Stimulated activated CD4-positive, alpha-beta T cell treated with anti-CD3 and anti-CD28 coated beads, Interleukin-15, amount 100 ng/mL, for 48 hours (primary cell): ENCODE data around the gene COQ10A.
"Not testable (repeated sequence)": the region's sequence is repeated elsewhere in the genome, so short reads cannot be mapped to it uniquely, and the experiment has no call there.

ENCODE experiments used
- DNase-seq, 2 donors: peaks; one replicate each; pipeline ENCODE4 v3.0.0-alpha.2; 2020; ENCODE audit warnings: low read depth in 2 of 2

The COQ10A gene

GRCh38 chr12:56278905-56279304, 12.2 kb downstream of the COQ10A start:
- no peak for DNase-seq

- no peak for DNase-seq
Observed at GRCh38 chr12:56280849-56281248, 14.1 kb downstream of the COQ10A start.

- no peak for DNase-seq
Observed at GRCh38 chr12:56282030-56282429, 15.3 kb downstream of the COQ10A start.

- DNase-seq, result no peak
Observed at GRCh38 chr12:56282579-56282978, 15.8 kb downstream of the COQ10A start.

GRCh38 chr12:56284263-56284662, 17.5 kb downstream of the COQ10A start:
- DNase-seq, result not testable (repeated sequence)

- DNase-seq, result no peak
Observed at GRCh38 chr12:56286044-56286830, 19.5 kb downstream of the COQ10A start.

GRCh38 chr12:56288705-56289387, 22.1 kb downstream of the COQ10A start:
- DNase-seq, result no peak

- no peak for DNase-seq
Observed at GRCh38 chr12:56293795-56294194, 27.1 kb downstream of the COQ10A start.

- no peak for DNase-seq
Observed at GRCh38 chr12:56296295-56296694, 29.6 kb downstream of the COQ10A start.

GRCh38 chr12:56297400-56297799, 30.7 kb downstream of the COQ10A start:
- no peak for DNase-seq

GRCh38 chr12:56298828-56299227, 32.1 kb downstream of the COQ10A start:
- DNase-seq, result no peak

GRCh38 chr12:56299308-56299852, 32.6 kb downstream of the COQ10A start:
- DNase-seq, result no peak

- DNase-seq, result peak; percentile 99
Observed at GRCh38 chr12:56299853-56300643, 33.3 kb downstream of the COQ10A start, which contains the start of gene CS. CS (minus strand) TSS chr12:56300330; CDS start chr12:56300201, 129 bp downstream.

GRCh38 chr12:56300644-56301464, 34.1 kb downstream of the COQ10A start:
- no peak for DNase-seq

- DNase-seq, result no peak
Observed at GRCh38 chr12:56304276-56304675, 37.5 kb downstream of the COQ10A start.

GRCh38 chr12:56304872-56305590, 38.3 kb downstream of the COQ10A start:
- no peak for DNase-seq

- DNase-seq, result no peak
Observed at GRCh38 chr12:56307221-56307965, 40.7 kb downstream of the COQ10A start.

- DNase-seq, result no peak
Observed at GRCh38 chr12:56308714-56309113, 42.0 kb downstream of the COQ10A start.

- DNase-seq, result no peak
Observed at GRCh38 chr12:56311003-56311402, 44.3 kb downstream of the COQ10A start.

- DNase-seq, result no peak
Observed at GRCh38 chr12:56315249-56315621, 48.5 kb downstream of the COQ10A start.
